Activated naive CD4-positive, alpha-beta T cell treated with anti-CD3 and anti-CD28 coated beads for 36 hours (primary cell): ENCODE data around the gene FRRS1. TPM values are rescaled to one million over a fixed set of nuclear protein-coding genes. Genes with fewer than 3 reads are reported as not detected.
"Not testable (repeated sequence)": the region's sequence is repeated elsewhere in the genome, so short reads cannot be mapped to it uniquely, and the experiment has no call there.

ENCODE experiments used
- CTCF ChIA-PET: fragments of 350-600 bp; sonication (Branson Sonifier 250); formaldehyde crosslinking; loops from one replicate; lab custom pipeline; 2021; ENCODE audit warnings: antibody characterized with exemption; lab: Charles Lee
- DNase-seq: peaks from one replicate; pipeline ENCODE4 v3.0.0-alpha.2; 2020
- H3K27ac Mint-ChIP-seq: one replicate; pipeline ENCODE4 v1.8.0; 2021; ENCODE audit warnings: mild to moderate bottlenecking, mixed read lengths
- H3K27me3 Mint-ChIP-seq: one replicate; pipeline ENCODE4 v1.8.0; 2021; ENCODE audit warnings: low read depth, mixed read lengths
- H3K36me3 Mint-ChIP-seq: one replicate; pipeline ENCODE4 v1.8.0; 2021; ENCODE audit warnings: low read depth, mixed read lengths
- H3K4me1 Mint-ChIP-seq: one replicate; pipeline ENCODE4 v1.8.0; 2021; ENCODE audit warnings: low read depth, mixed read lengths
- H3K4me3 Mint-ChIP-seq: one replicate; pipeline ENCODE4 v1.8.0; 2021; ENCODE audit warnings: mild to moderate bottlenecking, moderate library complexity, mixed read lengths
- H3K9me3 Mint-ChIP-seq: one replicate; pipeline ENCODE4 v1.8.0; 2021; ENCODE audit warnings: mixed read lengths
- intact Hi-C: fragments of 100-400 bp; cut with micrococcal nuclease; formaldehyde crosslinking; loops from one replicate; pipeline ENCODE4 v1.15.1; 2023
- total RNA-seq, 2 experiments: library from RNA; stranded (reverse); gene quantifications; one replicate each; pipeline ENCODE4 v1.2.3, GENCODE V29; 2021

The FRRS1 gene, protein sequence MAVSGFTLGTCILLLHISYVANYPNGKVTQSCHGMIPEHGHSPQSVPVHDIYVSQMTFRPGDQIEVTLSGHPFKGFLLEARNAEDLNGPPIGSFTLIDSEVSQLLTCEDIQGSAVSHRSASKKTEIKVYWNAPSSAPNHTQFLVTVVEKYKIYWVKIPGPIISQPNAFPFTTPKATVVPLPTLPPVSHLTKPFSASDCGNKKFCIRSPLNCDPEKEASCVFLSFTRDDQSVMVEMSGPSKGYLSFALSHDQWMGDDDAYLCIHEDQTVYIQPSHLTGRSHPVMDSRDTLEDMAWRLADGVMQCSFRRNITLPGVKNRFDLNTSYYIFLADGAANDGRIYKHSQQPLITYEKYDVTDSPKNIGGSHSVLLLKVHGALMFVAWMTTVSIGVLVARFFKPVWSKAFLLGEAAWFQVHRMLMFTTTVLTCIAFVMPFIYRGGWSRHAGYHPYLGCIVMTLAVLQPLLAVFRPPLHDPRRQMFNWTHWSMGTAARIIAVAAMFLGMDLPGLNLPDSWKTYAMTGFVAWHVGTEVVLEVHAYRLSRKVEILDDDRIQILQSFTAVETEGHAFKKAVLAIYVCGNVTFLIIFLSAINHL
- total RNA-seq: under 1 TPM; 0.32 to 0.52 TPM

DNA sequence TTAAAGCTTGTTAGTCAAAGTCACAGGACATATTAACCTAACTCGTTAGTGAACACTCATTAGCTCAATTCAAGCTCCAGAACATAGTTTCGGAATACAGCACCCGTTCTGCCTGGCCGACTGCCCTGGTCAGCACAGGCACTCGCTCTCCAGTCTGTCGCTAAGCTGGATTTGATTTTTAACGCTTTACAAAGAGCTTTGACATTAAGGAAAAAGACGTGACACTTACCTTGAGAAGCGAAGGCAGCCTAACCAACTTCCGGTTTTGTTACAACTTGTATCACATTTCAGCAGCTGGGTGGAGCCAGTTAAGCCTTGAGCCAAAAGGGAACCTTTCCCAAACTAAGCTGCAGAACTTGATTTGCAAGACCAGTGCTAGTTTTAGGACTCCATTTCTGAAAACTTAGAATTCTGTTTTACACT lies at the start of gene FRRS1:
Gene FRRS1, minus strand, starts transcription at position 258 of the 423 bp plus-strand sequence. CDS start 17,867 bp downstream, outside the sequence.
- CTCF ChIA-PET: interaction anchor here (1.0 kb wide), 3 partner anchors 12 to 693 kb away, joined by 3 to 4 read pairs (median 3); no protein-coding TSS in a partner anchor
- intact Hi-C loops: loop anchor here (1.0 kb wide), 1 partner anchor 84 kb away; the partner anchor contains the start of gene AGL

DNA sequence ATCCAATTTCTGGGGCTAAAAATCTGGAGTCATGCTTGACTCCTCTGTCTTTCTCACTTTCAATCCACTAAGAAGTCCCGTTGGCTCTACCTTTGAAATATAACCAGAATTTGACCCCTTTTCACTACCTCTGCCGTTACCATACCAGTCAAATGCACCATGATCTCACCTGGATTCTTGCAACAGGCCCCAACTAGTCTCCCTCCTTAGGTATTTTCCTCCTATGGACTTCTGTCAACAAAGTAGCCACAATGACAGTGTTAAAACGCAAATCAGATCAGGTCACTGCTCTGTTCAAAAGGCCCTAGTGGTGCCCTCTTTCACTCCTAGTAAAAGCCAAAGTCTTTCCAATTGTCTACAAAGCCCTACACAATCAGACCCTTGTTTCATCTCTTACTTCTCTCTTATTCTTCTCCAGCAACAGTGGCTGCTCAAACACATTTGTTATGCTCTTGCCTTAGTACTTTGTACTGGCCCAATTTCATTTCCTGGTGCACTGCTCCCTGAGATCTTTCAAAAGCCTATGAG lies 48.0 kb upstream of the FRRS1 start:
- Mint-ChIP-seq H3K4me3 (no peak overlapping the region), H3K4me1 (no peaks in the 10 kb centered on the region), H3K9me3 (no peaks in the 10 kb centered on the region), H3K27me3 (no peaks in the 10 kb centered on the region), H3K36me3 (no peaks in the 10 kb centered on the region), H3K27ac (no peak overlapping the region)
- DNase-seq: no peak
- intact Hi-C loops: loop anchor here (10.0 kb wide), 1 partner anchor 1480 kb away; no protein-coding TSS in a partner anchor
- CTCF ChIA-PET: interaction anchor here (0.7 kb wide), 2 partner anchors 176 to 1476 kb away, joined by 3 read pairs; no protein-coding TSS in a partner anchor

More for the DNA sequence above, at the start of gene FRRS1:
- H3K36me3 Mint-ChIP-seq: no peaks in the 10 kb centered on the region
- H3K9me3 Mint-ChIP-seq: no peaks in the 10 kb centered on the region
- no peak within 1 kb of the TSS for H3K27ac Mint-ChIP-seq
- H3K4me3 Mint-ChIP-seq: peak within 1 kb of the TSS; percentile 85
- H3K27me3 Mint-ChIP-seq: peaks cover 5% of the 10 kb centered on the region
- DNase-seq: peak; percentile 65
- peaks cover 4% of the 10 kb centered on the region for H3K4me1 Mint-ChIP-seq

DNA sequence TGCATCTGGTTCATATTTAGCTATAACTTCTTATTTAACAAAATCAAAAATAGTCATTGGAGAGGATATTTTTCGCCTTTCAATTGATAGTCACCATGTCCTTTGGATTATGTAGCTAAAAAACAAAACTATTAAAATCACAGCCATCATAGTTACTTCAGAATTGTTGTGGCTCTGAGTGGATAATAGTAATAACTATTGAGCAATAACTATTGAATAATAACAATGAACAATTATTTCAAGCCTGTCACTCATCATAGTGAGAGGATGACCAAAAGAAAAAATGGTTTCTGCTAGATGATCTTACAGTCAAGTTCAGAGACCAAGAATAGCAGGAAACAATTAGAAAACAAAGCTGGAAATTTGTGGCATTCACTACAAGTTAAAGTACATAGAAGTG lies 45.3 kb upstream of the FRRS1 start:
- intact Hi-C loops: loop anchor here (10.0 kb wide), 1 partner anchor 1483 kb away; no protein-coding TSS in a partner anchor
- Mint-ChIP-seq H3K9me3 (no peaks in the 10 kb centered on the region), H3K4me3 (no peak overlapping the region), H3K4me1 (peaks cover 8% of the 10 kb centered on the region), H3K27me3 (no peaks in the 10 kb centered on the region), H3K36me3 (no peaks in the 10 kb centered on the region), H3K27ac (no peak overlapping the region)
- CTCF ChIA-PET: interaction anchor here (0.6 kb wide), 2 partner anchors 111 to 634 kb away, joined by 3 read pairs; no protein-coding TSS in a partner anchor
- no peak for DNase-seq

DNA sequence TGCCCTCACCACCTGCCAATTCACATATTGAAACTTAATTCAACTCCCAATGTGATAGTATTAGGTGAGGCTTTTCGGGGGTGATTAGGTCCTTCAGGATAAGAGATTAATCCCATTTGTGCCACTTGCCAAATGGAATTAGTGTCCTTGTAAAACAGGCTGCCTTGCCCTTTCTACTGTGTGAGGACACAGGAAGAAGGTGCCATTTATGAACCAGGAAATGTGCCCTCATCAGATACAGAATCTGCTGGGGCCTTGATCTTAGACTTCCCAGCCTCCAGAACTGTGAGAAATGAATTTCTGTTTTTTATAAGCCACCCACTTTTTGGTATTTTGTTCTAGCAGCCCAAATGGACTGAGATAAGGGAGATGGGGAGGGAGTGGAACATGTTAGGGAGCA lies 44.6 kb upstream of the FRRS1 start:
- Mint-ChIP-seq H3K9me3 (no peaks in the 10 kb centered on the region), H3K27ac (no peak overlapping the region), H3K4me1 (peaks cover 8% of the 10 kb centered on the region), H3K27me3 (no peaks in the 10 kb centered on the region), H3K36me3 (no peaks in the 10 kb centered on the region), H3K4me3 (no peak overlapping the region)
- intact Hi-C loops: loop anchor here (10.0 kb wide), 1 partner anchor 1484 kb away; no protein-coding TSS in a partner anchor
- DNase-seq: no peak
- CTCF ChIA-PET: interaction anchor here (0.6 kb wide), 1 partner anchor 112 kb away, joined by 3 read pairs; no protein-coding TSS in a partner anchor

DNA sequence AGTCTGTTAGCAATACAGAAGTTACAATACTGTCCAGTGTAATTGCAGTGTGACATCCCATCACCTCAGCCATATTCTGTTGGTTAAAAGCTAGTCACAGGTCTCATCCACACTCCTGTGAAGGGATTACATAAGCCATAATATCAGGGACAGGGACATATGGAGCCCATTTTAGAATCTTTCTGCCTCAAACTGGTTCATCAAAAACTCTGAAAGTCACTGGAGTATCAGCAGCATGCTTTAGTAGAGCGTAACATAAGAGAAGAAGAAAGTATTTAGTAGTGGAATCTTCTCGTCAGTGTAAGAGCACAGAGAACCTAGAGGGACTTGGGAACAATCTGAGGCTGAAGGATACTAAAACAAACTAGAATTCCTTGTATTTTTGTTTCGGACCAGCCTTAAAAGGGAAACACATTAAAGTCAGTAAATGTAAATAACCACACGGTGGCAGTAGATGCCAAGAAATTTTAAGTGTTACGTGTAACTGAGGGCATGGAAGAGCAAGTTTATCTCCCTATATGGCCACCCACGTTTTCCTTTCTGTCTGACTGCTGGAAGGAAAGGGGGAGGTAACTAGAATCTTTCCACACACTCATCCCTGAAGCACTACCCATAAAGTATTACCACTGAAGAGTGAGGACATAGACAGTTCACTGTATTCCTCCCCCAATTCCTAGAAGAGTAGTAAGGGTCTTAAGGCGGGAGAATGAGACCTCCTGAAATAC lies 42.1 kb upstream of the FRRS1 start:
- H3K27ac Mint-ChIP-seq: no peak overlapping the region
- peaks cover 8% of the 10 kb centered on the region for H3K4me1 Mint-ChIP-seq
- CTCF ChIA-PET: interaction anchor here (2.1 kb wide), 1 partner anchor 1060 kb away, joined by 7 read pairs; no protein-coding TSS in a partner anchor
- H3K36me3 Mint-ChIP-seq: no peaks in the 10 kb centered on the region
- H3K27me3 Mint-ChIP-seq: peaks cover 2% of the 10 kb centered on the region
- no peak overlapping the region for H3K4me3 Mint-ChIP-seq
- intact Hi-C loops: loop anchor here (1.0 to 10.0 kb wide), 12 partner anchors 26 to 1087 kb away; partner anchors contain the start of genes RTCA, SLC35A3 and TRMT13
- no peaks in the 10 kb centered on the region for H3K9me3 Mint-ChIP-seq
- peak; percentile 53 for DNase-seq

DNA sequence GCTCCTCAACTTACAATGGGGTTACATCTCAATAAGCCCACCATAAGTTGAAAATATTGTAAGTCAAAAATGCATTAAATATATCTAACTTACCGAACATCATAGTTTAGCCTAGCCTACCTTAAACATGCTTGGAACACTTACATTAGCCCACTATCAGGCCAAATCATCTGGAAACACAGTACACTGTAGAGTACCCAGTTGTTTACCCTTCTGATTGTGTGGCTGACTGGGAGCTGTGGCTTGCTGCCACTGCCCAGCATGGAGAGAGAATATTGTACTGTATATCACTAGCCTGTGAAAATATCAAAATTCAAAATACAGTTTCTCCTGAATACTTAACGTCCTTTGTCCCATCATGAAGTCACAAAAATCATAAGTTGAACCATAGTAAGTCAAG lies 40.4 kb upstream of the FRRS1 start:
- DNase-seq: no peak
- H3K9me3 Mint-ChIP-seq: no peaks in the 10 kb centered on the region
- peaks cover 2% of the 10 kb centered on the region for H3K27me3 Mint-ChIP-seq
- intact Hi-C loops: loop anchor here (5.0 to 10.0 kb wide), 2 partner anchors 460 to 818 kb away; partner anchors contain the start of gene RTCA
- CTCF ChIA-PET: interaction anchor here (0.6 to 2.1 kb wide), 3 partner anchors 171 to 1061 kb away, joined by 3 to 7 read pairs (median 4); no protein-coding TSS in a partner anchor
- H3K4me3 Mint-ChIP-seq: no peak overlapping the region
- H3K4me1 Mint-ChIP-seq: peaks cover 8% of the 10 kb centered on the region
- no peak overlapping the region for H3K27ac Mint-ChIP-seq
- H3K36me3 Mint-ChIP-seq: no peaks in the 10 kb centered on the region

DNA sequence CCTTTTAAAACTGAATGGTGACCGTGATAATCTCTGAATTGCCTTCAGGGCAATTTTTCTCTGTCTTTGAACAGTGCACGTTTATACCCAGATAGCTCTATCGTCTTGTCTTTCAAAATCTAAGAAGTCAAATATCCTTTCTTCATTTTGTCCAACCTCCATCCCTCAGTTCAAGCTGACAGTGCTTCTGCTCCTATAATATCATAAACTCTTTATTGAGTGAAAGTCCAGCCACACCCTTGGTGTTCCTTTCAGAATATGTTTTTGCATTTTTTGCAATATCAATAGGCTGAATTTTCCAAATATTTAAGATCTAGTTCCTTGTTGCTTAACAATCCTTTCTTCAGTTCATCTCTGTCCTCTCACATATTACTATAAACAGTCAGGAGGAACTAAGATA lies 35.1 kb upstream of the FRRS1 start:
- peaks cover 22% of the 10 kb centered on the region for H3K27me3 Mint-ChIP-seq
- intact Hi-C loops: loop anchor here (10.0 kb wide), 1 partner anchor 823 kb away; no protein-coding TSS in a partner anchor
- DNase-seq: no peak
- H3K27ac Mint-ChIP-seq: no peak overlapping the region
- H3K4me3 Mint-ChIP-seq: no peak overlapping the region
- no peaks in the 10 kb centered on the region for H3K4me1 Mint-ChIP-seq
- CTCF ChIA-PET: no interaction called here
- no peaks in the 10 kb centered on the region for H3K36me3 Mint-ChIP-seq
- no peaks in the 10 kb centered on the region for H3K9me3 Mint-ChIP-seq

DNA sequence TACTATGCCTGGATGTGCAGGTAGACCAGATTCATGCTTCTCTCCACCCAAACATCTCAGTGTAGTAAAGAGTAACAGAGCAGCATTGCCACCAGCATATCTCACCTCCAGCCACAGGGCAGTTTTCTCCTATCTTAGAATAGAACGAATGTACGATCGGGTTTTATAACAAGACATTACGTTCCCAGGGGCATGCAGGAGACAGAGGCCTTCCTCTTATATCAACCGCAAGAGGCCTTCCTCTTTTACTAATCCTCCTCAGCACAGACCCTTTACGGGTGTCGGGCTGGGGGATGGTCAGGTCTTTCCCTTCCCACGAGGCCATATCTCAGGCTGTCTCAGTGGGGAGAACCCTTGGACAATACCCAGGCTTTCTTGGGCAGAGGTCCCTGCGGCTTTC lies 27.4 kb upstream of the FRRS1 start:
- intact Hi-C loops, H3K9me3 Mint-ChIP-seq, DNase-seq, H3K4me1 Mint-ChIP-seq, H3K36me3 Mint-ChIP-seq, H3K4me3 Mint-ChIP-seq, CTCF ChIA-PET, H3K27ac Mint-ChIP-seq: not testable (repeated sequence)
- H3K27me3 Mint-ChIP-seq: peaks cover 25% of the 10 kb centered on the region

DNA sequence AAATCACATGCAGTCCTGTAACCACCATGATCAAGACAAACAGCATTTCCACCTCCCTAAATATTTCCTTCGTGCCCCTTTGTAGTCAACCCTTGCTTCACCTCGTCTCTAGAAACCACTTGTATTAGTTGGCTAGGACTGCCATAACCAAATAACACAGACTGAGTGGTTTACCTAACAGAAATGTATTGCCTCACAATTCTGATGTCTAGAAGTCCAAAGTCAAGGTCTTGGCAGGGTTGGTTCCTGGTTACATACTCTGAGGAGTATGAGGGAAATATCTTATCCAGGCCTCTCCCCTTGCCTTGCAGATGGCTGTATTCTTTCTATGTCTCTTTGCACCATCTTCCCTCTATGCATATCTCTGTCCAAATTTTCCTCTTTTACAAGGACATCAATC lies 23.3 kb upstream of the FRRS1 start:
- Mint-ChIP-seq H3K4me3 (no peak overlapping the region), H3K9me3 (no peaks in the 10 kb centered on the region), H3K36me3 (no peaks in the 10 kb centered on the region), H3K4me1 (peaks cover 7% of the 10 kb centered on the region), H3K27ac (no peak overlapping the region), H3K27me3 (peaks cover 21% of the 10 kb centered on the region)
- no peak for DNase-seq
- CTCF ChIA-PET: interaction anchor here (1.2 kb wide), 1 partner anchor 22 kb away, joined by 3 read pairs; no protein-coding TSS in a partner anchor
- intact Hi-C loops: no loop called here

DNA sequence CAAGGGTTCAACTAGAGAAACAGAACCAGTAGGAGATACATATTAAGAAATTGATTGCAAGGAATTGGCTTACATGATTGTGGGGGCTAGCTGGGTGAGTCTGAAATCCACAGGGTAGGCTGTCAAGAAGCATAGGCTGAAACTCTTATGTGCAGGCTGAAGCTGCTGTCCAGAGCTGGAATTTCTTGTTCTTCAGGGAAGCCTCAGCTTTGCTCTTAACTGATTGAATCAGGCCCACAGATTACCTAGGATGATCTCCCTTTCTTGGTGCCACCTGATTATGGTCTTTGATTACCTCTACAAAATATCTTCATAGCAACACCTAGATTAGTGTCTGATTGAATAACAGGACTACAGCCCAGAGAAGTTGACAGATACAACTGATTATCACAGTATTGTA lies 22.5 kb upstream of the FRRS1 start:
- CTCF ChIA-PET: no interaction called here
- intact Hi-C loops: no loop called here
- H3K36me3 Mint-ChIP-seq: no peaks in the 10 kb centered on the region

DNA sequence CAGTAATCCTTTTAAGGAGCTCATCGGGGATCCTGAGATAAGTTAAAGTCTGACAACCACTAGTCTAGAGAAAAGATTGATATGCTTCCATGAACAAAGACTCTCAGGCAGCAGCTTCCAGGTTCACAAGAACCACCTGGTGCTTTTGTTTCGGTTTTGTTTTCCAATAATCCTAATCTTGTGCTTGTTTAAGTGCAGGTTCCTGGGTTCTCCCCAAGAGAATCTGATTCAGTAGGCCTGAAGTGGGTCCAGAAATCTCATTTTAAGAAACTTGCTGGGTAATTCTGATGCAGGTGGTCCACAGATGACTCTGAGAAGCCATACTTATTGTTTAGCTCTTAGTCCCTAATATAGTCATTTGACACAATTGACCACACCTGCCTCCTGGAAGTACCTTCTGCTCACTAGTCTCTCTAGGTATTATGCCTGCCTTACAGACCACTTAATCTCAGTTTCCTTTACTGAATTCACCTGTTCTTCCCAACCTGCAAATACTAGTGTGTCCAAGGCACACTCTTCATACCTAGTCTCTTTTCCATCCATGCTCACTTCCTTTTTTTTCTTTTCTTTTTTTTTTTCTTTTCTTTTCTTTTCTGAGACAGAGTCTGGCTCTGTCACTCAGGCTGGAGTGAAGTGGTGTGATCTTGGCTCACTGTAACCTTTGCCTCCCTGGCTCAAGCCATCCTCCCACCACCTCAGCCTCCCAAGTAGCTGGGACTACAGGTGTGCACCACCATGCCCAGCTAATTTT lies 20.5 kb upstream of the FRRS1 start:
- CTCF ChIA-PET: no interaction called here
- Mint-ChIP-seq H3K4me3 (no peak overlapping the region), H3K36me3 (no peaks in the 10 kb centered on the region), H3K4me1 (peaks cover 14% of the 10 kb centered on the region), H3K27me3 (peaks cover 29% of the 10 kb centered on the region), H3K27ac (no peak overlapping the region), H3K9me3 (no peaks in the 10 kb centered on the region)
- no peak for DNase-seq
- intact Hi-C loops: no loop called here

More for the DNA sequence above, 22.5 kb upstream of the FRRS1 start:
- Mint-ChIP-seq H3K4me1 (peaks cover 14% of the 10 kb centered on the region), H3K27ac (no peak overlapping the region), H3K4me3 (no peak overlapping the region), H3K27me3 (peaks cover 22% of the 10 kb centered on the region), H3K9me3 (no peaks in the 10 kb centered on the region)
- DNase-seq: no peak
